ENCODE measurements around the gene RAB7A. TPM values are rescaled to one million over a fixed set of nuclear protein-coding genes. Genes with fewer than 3 reads are reported as not detected.
A peak's percentile ranks its signal among the peaks of the same experiment; 100 is the strongest.

RAB7A gene
- total and polyA plus RNA-seq, 2 of the 13 experiments (the other 11 are each of a cell fraction or from before 2014, with no cell fraction given), result 26.5 to 182 TPM

DNA sequence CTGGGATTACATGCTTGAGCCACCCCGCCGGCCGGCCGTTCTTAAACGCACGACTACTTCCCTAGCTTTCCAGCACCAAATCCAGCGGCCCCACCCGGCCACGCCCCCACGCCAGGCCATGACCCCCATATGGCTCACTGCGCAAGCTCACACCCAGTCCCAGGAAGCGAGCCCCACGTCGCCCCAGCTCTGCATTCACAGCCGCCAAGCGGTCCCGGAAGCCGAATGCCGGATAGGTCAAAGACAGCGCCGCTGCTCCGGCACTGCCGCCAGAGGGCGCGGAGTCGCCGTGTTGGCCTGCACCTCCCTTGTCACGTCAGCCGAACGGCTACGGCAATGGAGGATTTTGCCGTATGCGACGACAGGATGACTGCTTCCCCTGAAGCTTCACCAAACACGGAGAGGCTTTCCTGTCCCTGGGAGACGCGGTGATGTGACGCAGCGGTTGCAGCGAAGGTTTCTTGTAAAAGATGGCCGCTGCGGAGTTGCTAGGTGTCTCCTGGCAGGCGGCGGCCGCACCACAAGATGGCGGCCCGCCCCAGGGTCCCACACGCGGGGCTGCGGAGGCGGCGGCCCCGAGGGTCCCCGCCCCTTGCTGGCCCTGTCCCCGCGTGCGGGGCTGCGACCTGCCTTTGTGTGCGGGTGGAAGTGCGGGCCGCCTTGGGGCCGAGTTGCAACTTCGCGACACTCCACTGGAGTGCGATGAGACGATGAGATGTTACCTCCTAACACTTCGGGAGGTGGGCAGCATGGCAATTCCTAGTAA, 45.2 kb upstream of the RAB7A start (continued):
- TF ChIP-seq, protein P1, sequence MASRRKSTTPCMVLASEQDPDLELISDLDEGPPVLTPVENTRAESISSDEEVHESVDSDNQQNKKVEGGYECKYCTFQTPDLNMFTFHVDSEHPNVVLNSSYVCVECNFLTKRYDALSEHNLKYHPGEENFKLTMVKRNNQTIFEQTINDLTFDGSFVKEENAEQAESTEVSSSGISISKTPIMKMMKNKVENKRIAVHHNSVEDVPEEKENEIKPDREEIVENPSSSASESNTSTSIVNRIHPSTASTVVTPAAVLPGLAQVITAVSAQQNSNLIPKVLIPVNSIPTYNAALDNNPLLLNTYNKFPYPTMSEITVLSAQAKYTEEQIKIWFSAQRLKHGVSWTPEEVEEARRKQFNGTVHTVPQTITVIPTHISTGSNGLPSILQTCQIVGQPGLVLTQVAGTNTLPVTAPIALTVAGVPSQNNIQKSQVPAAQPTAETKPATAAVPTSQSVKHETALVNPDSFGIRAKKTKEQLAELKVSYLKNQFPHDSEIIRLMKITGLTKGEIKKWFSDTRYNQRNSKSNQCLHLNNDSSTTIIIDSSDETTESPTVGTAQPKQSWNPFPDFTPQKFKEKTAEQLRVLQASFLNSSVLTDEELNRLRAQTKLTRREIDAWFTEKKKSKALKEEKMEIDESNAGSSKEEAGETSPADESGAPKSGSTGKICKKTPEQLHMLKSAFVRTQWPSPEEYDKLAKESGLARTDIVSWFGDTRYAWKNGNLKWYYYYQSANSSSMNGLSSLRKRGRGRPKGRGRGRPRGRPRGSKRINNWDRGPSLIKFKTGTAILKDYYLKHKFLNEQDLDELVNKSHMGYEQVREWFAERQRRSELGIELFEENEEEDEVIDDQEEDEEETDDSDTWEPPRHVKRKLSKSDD (CRISPR knock-in tag; IDR thresholded peaks at IDR 0.05; ENCODE audit: low read depth), result peak; percentile 99
- TF ChIP-seq, protein P2, sequence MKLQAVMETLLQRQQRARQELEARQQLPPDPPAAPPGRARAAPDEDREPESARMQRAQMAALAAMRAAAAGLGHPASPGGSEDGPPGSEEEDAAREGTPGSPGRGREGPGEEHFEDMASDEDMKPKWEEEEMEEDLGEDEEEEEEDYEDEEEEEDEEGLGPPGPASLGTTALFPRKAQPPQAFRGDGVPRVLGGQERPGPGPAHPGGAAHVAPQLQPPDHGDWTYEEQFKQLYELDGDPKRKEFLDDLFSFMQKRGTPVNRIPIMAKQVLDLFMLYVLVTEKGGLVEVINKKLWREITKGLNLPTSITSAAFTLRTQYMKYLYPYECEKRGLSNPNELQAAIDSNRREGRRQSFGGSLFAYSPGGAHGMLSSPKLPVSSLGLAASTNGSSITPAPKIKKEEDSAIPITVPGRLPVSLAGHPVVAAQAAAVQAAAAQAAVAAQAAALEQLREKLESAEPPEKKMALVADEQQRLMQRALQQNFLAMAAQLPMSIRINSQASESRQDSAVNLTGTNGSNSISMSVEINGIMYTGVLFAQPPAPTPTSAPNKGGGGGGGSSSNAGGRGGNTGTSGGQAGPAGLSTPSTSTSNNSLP (IDR thresholded peaks at IDR 0.05; ENCODE audit: low read depth, low read length), result no peak
- no peak for TF ChIP-seq KDM1A (CRISPR knock-in tag; IDR thresholded peaks at IDR 0.05)
- peak; percentile 62; the same call in 1 of the 2 replicates for TF ChIP-seq ZNF460 (CRISPR knock-in tag; IDR thresholded peaks at IDR 0.05; ENCODE audit: borderline replicate concordance)
- TF ChIP-seq CHCHD3 (CRISPR knock-in tag; IDR thresholded peaks at IDR 0.05), result peak; percentile 79; the same call in 1 of the 2 replicates
- no peak for TF ChIP-seq LCORL (IDR thresholded peaks at IDR 0.05)
- peak; percentile 86 for TF ChIP-seq LCORL (CRISPR knock-in tag; IDR thresholded peaks at IDR 0.05)
- TF ChIP-seq, protein P3, sequence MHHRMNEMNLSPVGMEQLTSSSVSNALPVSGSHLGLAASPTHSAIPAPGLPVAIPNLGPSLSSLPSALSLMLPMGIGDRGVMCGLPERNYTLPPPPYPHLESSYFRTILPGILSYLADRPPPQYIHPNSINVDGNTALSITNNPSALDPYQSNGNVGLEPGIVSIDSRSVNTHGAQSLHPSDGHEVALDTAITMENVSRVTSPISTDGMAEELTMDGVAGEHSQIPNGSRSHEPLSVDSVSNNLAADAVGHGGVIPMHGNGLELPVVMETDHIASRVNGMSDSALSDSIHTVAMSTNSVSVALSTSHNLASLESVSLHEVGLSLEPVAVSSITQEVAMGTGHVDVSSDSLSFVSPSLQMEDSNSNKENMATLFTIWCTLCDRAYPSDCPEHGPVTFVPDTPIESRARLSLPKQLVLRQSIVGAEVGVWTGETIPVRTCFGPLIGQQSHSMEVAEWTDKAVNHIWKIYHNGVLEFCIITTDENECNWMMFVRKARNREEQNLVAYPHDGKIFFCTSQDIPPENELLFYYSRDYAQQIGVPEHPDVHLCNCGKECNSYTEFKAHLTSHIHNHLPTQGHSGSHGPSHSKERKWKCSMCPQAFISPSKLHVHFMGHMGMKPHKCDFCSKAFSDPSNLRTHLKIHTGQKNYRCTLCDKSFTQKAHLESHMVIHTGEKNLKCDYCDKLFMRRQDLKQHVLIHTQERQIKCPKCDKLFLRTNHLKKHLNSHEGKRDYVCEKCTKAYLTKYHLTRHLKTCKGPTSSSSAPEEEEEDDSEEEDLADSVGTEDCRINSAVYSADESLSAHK (CRISPR knock-in tag; IDR thresholded peaks at IDR 0.05; ENCODE audit: borderline replicate concordance), result no peak
- TF ChIP-seq, protein P4, sequence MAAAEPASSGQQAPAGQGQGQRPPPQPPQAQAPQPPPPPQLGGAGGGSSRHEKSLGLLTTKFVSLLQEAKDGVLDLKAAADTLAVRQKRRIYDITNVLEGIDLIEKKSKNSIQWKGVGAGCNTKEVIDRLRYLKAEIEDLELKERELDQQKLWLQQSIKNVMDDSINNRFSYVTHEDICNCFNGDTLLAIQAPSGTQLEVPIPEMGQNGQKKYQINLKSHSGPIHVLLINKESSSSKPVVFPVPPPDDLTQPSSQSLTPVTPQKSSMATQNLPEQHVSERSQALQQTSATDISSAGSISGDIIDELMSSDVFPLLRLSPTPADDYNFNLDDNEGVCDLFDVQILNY (CRISPR knock-in tag; conservative IDR thresholded peaks at IDR 0.05), result 0 out of 2 replicates have a peak, but pooled peaks have one; percentile 26
- no peak for TF ChIP-seq PAF1 (CRISPR knock-in tag; IDR thresholded peaks at IDR 0.05)
- no peak for TF ChIP-seq CCDC6 (CRISPR knock-in tag; IDR thresholded peaks at IDR 0.05)
- TF ChIP-seq ARNT (IDR thresholded peaks at IDR 0.05), result no peak
- TF ChIP-seq, protein P5, sequence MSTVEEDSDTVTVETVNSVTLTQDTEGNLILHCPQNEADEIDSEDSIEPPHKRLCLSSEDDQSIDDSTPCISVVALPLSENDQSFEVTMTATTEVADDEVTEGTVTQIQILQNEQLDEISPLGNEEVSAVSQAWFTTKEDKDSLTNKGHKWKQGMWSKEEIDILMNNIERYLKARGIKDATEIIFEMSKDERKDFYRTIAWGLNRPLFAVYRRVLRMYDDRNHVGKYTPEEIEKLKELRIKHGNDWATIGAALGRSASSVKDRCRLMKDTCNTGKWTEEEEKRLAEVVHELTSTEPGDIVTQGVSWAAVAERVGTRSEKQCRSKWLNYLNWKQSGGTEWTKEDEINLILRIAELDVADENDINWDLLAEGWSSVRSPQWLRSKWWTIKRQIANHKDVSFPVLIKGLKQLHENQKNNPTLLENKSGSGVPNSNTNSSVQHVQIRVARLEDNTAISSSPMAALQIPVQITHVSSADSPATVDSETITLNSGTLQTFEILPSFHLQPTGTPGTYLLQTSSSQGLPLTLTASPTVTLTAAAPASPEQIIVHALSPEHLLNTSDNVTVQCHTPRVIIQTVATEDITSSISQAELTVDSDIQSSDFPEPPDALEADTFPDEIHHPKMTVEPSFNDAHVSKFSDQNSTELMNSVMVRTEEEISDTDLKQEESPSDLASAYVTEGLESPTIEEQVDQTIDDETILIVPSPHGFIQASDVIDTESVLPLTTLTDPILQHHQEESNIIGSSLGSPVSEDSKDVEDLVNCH (CRISPR knock-in tag; IDR thresholded peaks at IDR 0.05), result no peak; the same call in 1 of the 2 replicates
- TF ChIP-seq ZFP36L1 (CRISPR knock-in tag; IDR thresholded peaks at IDR 0.05), result peak; percentile 92
- no peak for TF ChIP-seq ZNF296 (CRISPR knock-in tag; conservative IDR thresholded peaks at IDR 0.05)
